Progenitor cell of endocrine pancreas (in vitro differentiated cells): ENCODE measurements around the gene TRPM2. TPM values are rescaled to one million over a fixed set of nuclear protein-coding genes. Genes with fewer than 3 reads are reported as not detected.

Experiments
- DNase-seq: peaks from one replicate; pipeline ENCODE4 v3.0.0; 2021; ENCODE audit warnings: low spot score; ENCODE audit not compliant: unreplicated experiment
- H3K27ac Mint-ChIP-seq: 2 replicates; pipeline ENCODE4 v1.8.0; 2021; ENCODE audit warnings: mild to moderate bottlenecking, moderate library complexity, mixed read lengths
- H3K27me3 Mint-ChIP-seq: 2 replicates; pipeline ENCODE4 v1.8.0; 2021; ENCODE audit warnings: mixed read lengths
- H3K36me3 Mint-ChIP-seq: 2 replicates; pipeline ENCODE4 v1.8.0; 2022; ENCODE audit warnings: mixed read lengths; ENCODE audit not compliant: insufficient read depth
- H3K4me1 Mint-ChIP-seq: 2 replicates; pipeline ENCODE4 v1.8.0; 2021; ENCODE audit warnings: low read depth, mixed read lengths
- H3K4me3 Mint-ChIP-seq: 2 replicates; pipeline ENCODE4 v1.8.0; 2021; ENCODE audit warnings: low read depth, mild to moderate bottlenecking, moderate library complexity, mixed read lengths
- H3K9me3 Mint-ChIP-seq: 2 replicates; pipeline ENCODE4 v1.8.0; 2021; ENCODE audit warnings: low read depth, mixed read lengths
- total RNA-seq: library from RNA; stranded (reverse); gene quantifications from 2 replicates; pipeline ENCODE4 v1.2.1, GENCODE V29; 2021
- TF ChIP-seq, protein P1 (sequence below): fragments of 200-600 bp; sonication (generic); IDR thresholded peaks from one replicate; pipeline ENCODE4 v1.5.0; 2021; ENCODE audit warnings: antibody characterized with exemption, mild to moderate bottlenecking; ENCODE audit not compliant: unreplicated experiment

Gene TRPM2
- total RNA-seq, 1 donor from 2014 or later = 0.17 TPM

DNA sequence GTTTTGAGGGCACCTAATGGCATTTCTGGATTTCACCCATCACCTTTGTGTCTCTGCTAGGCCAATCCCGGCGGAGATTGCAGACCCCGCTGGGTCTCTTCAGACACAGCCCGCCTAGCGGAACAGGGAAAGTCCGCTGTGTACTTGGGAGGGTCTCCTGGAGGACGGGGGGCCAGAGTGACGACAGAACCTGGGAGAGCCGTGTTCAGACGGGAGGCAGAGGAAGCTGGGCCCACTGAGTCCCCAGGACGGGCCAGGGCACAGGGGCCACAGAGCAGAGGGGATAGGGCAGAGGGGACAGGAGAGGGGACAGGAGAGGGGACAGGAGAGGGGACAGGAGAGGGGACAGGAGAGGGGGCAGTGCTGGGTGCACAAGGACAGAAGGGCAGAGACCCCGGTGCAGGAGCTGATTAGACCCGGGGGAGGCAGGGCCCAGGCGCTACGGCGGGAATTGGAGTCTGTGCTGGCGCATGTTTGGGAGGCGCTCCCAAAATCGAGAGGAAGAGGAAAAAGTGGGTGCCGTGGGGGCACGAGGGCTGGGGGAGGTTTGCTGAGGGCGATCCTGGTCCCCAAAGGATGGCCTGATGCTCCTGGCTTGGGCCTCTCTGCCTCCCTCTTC, 12.7 kb downstream of the TRPM2 start:
- H3K36me3 Mint-ChIP-seq = no peaks in the 10 kb centered on the region
- no peak overlapping the region for H3K27ac Mint-ChIP-seq
- no peaks in the 10 kb centered on the region for H3K9me3 Mint-ChIP-seq
- H3K4me1 Mint-ChIP-seq = no peaks in the 10 kb centered on the region
- H3K4me3 Mint-ChIP-seq = no peak overlapping the region
- TF ChIP-seq, protein P1, sequence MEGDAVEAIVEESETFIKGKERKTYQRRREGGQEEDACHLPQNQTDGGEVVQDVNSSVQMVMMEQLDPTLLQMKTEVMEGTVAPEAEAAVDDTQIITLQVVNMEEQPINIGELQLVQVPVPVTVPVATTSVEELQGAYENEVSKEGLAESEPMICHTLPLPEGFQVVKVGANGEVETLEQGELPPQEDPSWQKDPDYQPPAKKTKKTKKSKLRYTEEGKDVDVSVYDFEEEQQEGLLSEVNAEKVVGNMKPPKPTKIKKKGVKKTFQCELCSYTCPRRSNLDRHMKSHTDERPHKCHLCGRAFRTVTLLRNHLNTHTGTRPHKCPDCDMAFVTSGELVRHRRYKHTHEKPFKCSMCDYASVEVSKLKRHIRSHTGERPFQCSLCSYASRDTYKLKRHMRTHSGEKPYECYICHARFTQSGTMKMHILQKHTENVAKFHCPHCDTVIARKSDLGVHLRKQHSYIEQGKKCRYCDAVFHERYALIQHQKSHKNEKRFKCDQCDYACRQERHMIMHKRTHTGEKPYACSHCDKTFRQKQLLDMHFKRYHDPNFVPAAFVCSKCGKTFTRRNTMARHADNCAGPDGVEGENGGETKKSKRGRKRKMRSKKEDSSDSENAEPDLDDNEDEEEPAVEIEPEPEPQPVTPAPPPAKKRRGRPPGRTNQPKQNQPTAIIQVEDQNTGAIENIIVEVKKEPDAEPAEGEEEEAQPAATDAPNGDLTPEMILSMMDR = no peak
- peaks cover 12% of the 10 kb centered on the region for H3K27me3 Mint-ChIP-seq
- DNase-seq = no peak

DNA sequence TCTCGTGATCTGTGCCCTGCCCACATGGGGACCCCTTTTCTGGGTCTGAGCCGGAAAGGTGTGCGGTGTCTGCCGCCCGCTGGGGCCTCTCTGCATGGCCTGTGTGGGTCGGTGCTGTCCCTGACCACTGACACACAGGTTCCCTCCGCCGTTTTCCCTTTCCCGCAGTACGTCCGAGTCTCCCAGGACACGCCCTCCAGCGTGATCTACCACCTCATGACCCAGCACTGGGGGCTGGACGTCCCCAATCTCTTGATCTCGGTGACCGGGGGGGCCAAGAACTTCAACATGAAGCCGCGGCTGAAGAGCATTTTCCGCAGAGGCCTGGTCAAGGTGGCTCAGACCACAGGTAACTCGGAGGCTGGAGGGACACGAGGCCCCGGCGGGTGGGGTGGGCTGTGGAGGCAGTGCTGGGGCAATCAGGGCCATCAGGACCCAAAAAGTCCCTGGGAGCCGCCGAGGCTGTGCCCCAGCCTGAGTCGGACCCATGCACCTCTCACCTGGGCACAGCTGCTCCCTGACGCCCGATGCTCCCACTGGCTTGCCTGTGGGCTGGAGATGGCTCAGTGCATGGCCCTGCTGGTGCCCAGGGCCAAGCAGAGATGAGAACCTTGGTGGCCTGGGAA, 13.3 kb downstream of the TRPM2 start:
- no peaks in the 10 kb centered on the region for H3K9me3 Mint-ChIP-seq
- no peak overlapping the region for H3K27ac Mint-ChIP-seq
- no peak overlapping the region for H3K4me3 Mint-ChIP-seq

DNA sequence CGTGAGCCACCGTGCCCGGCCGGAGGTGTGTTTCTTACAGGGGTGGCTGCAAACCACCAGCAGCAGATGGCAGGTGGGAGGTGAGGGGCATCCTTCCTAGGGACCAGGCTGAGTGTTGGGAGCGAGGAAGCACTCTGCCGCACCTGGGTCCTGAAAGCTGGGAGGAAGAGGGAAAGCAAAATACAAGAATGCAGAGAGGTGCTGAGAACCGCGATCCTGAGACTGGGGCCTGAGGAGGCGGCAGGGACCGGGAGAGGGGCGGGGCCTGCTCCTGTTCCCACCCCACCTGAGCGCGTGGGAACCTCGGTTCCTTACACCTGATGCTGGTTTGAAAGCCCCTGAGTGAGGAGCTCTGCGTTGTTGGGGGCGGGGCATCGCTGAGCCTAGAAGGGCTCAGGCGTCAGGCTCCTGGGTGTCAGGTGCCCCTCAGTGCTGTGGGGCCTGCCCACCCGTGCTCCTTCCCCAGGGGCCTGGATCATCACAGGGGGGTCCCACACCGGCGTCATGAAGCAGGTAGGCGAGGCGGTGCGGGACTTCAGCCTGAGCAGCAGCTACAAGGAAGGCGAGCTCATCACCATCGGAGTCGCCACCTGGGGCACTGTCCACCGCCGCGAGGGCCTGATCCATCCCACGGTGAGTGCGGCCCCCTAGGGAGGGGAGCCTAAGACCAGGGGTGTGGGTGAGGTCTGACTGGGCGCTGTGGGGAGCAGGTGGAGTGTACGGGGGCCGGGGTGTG, 15.5 kb downstream of the TRPM2 start:
- H3K27me3 Mint-ChIP-seq = peaks cover 16% of the 10 kb centered on the region
- no peaks in the 10 kb centered on the region for H3K36me3 Mint-ChIP-seq
- no peak overlapping the region for H3K27ac Mint-ChIP-seq
- peak; percentile 30 for DNase-seq
- no peak overlapping the region for H3K4me3 Mint-ChIP-seq
- no peaks in the 10 kb centered on the region for H3K4me1 Mint-ChIP-seq
- H3K9me3 Mint-ChIP-seq = no peaks in the 10 kb centered on the region
- TF ChIP-seq, protein P1 = no peak

More for the DNA sequence above, 13.3 kb downstream of the TRPM2 start:
- DNase-seq = no peak
- no peaks in the 10 kb centered on the region for H3K4me1 Mint-ChIP-seq
- TF ChIP-seq, protein P1 = no peak
- no peaks in the 10 kb centered on the region for H3K36me3 Mint-ChIP-seq
- peaks cover 15% of the 10 kb centered on the region for H3K27me3 Mint-ChIP-seq

DNA sequence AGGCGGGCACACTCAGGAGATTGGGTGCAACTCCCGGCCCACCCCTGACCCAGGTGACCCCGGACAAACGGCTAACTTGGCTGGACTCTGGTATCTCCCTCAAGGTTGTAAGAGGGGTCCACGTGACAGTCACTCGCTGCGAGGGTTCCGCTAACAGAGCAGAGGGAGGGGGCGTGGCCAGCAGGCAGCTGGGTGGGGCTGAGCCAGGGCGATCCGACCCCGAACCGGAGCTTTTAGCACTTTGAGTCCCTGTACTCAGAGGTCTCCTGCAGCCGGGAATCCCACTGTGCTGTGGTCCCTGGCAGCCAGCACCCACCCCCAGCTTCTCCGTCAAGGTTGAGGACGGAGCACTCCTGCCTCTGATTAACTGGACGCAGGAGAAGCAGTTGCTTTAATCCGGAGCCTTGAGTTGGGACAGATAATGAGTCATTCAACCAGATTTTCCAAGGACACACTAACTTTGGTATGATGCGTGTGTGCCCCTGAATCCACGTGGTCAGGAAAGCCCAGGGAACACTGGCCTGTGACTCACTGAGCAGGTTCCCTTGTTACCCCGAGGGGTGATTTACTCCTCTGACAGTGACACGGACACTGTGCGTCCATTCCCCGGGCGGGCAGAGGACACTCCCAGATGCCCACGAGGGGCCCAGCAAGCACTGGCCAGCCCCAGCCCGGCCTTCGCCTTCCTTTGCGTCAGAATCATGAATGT, 16.8 kb downstream of the TRPM2 start:
- peak overlapping the region; percentile 16 for H3K4me3 Mint-ChIP-seq
- TF ChIP-seq, protein P1 = no peak
- no peaks in the 10 kb centered on the region for H3K4me1 Mint-ChIP-seq
- no peak overlapping the region for H3K27ac Mint-ChIP-seq
- H3K9me3 Mint-ChIP-seq = no peaks in the 10 kb centered on the region
- H3K27me3 Mint-ChIP-seq = peaks cover 16% of the 10 kb centered on the region
- H3K36me3 Mint-ChIP-seq = no peaks in the 10 kb centered on the region
- DNase-seq = no peak

DNA sequence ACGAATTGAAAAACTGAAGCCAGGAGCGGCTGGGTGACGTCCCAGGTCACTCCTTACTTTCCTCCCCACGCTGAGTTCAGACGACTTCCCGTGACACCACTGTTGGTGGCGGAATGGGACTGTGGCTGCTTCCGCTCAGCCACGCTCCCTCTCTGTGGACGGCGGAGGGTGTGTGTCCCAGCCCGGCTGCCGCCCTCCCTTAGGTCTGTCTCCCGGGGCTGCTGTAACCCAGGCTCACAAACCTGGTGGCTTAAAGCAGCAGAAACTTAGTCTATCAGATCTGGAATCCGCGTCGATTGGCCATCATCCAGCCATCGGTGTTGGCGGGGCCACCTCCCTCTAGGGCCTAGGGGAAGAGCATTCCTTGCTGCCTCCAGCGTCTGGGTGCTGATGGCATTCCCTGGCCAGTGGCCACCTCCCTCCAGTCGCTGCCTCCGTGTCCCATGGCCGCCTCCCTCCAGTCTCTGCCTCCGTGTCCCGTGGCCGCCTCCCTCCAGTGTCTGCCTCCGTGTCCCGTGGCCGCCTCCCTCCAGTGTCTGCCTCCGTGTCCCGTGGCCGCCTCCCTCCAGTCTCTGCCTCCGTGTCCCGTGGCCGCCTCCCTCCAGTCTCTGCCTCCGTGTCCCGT, 17.5 kb downstream of the TRPM2 start:
- Mint-ChIP-seq H3K36me3 (no peaks in the 10 kb centered on the region), H3K4me3 (no peak overlapping the region), H3K9me3 (no peaks in the 10 kb centered on the region), H3K27ac (no peak overlapping the region), H3K4me1 (no peaks in the 10 kb centered on the region), H3K27me3 (peaks cover 21% of the 10 kb centered on the region)
- DNase-seq = no peak
- TF ChIP-seq, protein P1 = no peak
